ENCODE results near the gene TAGLN2.
A peak's percentile ranks its signal among the peaks of the same experiment; 100 is the strongest.

Gene TAGLN2

DNA sequence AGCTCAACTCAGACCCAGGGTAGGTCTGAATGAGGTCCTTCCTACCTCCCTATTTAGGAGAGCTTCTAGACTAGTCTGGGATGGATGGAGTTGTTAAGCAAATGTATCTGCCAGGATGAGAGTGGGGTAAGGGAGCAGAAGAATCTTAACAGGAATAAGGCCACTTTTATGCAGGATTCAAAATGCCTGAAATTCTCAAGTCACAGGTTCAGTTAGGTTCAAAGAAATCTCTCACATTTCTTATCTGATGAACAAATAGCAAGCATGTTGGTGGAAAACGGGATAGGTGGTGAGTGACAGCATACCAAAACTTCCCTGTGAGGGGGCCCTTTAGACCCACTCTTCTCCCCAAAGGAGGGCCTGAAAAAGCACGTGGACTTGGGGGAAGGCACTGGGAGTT, 25.7 kb upstream of the TAGLN2 start:
- no peak overlapping the region for H3K4me3 ChIP-seq (ENCODE audit: low read depth, low read length)
- no peak for DNase-seq (ENCODE audit: low read depth)
- TF ChIP-seq, protein P1, sequence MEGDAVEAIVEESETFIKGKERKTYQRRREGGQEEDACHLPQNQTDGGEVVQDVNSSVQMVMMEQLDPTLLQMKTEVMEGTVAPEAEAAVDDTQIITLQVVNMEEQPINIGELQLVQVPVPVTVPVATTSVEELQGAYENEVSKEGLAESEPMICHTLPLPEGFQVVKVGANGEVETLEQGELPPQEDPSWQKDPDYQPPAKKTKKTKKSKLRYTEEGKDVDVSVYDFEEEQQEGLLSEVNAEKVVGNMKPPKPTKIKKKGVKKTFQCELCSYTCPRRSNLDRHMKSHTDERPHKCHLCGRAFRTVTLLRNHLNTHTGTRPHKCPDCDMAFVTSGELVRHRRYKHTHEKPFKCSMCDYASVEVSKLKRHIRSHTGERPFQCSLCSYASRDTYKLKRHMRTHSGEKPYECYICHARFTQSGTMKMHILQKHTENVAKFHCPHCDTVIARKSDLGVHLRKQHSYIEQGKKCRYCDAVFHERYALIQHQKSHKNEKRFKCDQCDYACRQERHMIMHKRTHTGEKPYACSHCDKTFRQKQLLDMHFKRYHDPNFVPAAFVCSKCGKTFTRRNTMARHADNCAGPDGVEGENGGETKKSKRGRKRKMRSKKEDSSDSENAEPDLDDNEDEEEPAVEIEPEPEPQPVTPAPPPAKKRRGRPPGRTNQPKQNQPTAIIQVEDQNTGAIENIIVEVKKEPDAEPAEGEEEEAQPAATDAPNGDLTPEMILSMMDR (IDR thresholded peaks at IDR 0.05; ENCODE audit: insufficient read depth, low read depth, low read length, missing control alignments): no peak

DNA sequence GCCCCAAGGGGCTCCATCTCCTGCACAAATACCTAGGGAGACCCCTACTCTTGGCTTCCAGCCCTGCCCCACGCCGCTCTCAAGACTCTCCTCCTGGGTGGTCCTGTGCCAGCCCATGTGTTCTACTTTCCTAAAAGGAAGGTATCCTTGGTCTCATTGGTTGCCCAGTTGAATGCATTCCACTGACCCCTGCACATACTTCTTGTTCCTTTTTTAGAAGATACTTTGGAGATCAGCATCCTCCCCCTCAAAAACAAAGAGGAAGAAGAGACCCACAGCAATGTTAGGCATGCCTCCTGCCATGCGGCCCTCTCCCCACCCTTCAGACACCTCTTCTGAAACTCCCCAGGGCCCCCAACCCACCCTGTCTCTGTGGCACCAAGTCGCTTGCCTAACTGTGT, 24.7 kb upstream of the TAGLN2 start:
- H3K4me3 ChIP-seq (ENCODE audit: low read depth, low read length): no peak overlapping the region
- TF ChIP-seq, protein P1 (IDR thresholded peaks at IDR 0.05; ENCODE audit: insufficient read depth, low read depth, low read length, missing control alignments): no peak
- no peak for DNase-seq (ENCODE audit: low read depth)

DNA sequence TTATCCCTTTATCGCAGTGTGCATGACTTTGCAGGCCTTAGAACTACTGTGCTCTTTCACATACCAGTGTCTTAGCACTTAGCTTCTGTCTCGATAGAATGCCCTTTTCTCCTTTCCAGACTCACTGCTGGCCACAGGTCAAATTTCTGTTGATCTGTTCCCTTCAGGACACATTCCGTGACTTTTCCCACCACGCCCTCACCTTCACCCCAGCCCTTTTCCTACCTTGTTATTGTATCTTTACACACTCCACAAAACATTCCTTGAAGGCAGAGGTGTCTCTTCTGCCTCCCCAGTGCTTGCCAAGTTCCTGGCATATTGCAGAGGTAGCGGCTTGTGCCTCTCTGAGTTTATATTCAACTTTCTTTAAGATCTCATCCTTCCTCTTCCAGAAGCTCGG, 23.8 kb upstream of the TAGLN2 start:
- TF ChIP-seq, protein P1 (IDR thresholded peaks at IDR 0.05; ENCODE audit: insufficient read depth, low read depth, low read length, missing control alignments): no peak
- DNase-seq (ENCODE audit: low read depth): no peak
- H3K4me3 ChIP-seq (ENCODE audit: low read depth, low read length): no peak overlapping the region

DNA sequence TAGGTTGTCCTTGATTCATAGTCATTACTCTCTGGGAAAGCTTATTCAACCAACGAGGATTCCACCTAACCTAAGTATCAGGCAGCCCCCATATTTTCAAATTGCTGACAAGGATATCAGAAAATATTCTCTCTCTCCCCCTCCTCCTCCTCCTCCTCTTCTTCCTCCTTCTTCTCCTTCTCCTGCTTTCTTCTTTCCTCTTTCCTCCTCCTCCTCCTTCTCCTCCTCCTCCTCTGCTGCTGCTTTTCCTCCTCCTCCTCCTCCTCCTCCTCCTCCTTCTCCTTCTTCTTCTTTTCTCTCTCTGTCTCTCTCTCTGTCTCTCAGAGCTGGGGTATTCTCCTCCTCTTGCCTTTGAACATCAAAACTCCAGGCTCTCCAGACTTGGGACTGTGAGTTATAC, 22.6 kb upstream of the TAGLN2 start:
- DNase-seq (ENCODE audit: low read depth): no peak
- TF ChIP-seq, protein P1 (IDR thresholded peaks at IDR 0.05; ENCODE audit: insufficient read depth, low read depth, low read length, missing control alignments): no peak
- no peak overlapping the region for H3K4me3 ChIP-seq (ENCODE audit: low read depth, low read length)

DNA sequence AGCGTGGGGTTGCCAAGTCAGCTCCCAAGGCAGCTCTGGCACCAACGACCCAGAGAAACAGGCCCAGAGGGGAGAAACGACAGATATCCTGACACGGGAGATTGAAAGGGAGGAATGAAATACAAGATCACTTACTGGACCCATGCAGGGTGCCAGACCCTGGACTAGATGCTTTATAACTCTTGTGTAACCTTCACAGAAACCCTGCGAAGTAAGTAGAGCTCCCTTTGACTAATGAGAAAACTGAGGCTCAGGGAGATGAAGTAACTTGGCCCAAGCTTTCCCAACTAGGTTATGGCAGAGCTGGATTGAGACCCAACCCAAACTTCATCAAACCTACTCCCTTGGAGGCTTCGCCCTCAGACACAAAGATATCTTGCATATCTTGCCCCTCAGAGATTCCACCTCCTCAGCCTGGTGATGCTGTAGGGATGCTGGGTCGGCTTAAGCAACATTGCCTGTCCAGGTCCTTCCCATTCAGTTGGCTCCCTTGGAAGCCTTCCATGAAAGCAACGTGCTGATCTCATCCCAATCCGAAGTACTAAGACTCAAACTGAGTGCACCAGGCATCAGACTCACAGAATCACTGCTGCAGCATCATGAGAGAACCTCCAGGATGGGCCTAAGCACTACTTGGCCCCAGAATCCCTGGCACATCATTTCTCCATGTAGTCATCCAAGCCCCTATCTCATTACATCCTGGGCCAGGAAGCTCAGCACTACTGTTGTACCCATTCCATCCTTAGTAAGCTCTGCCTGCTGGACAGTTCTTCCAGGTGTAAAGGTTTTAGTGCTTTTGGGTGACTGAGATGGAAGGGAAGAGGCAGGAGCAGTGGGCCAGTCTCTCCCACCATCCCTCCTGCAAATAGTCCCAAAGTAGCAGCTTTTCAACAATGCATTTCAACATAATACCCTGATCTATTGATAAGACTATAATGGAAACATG, 21.2 kb upstream of the TAGLN2 start:
- no peak overlapping the region for H3K4me3 ChIP-seq (ENCODE audit: low read depth, low read length)
- DNase-seq (ENCODE audit: low read depth): no peak
- TF ChIP-seq, protein P1 (IDR thresholded peaks at IDR 0.05; ENCODE audit: insufficient read depth, low read depth, low read length, missing control alignments): no peak

DNA sequence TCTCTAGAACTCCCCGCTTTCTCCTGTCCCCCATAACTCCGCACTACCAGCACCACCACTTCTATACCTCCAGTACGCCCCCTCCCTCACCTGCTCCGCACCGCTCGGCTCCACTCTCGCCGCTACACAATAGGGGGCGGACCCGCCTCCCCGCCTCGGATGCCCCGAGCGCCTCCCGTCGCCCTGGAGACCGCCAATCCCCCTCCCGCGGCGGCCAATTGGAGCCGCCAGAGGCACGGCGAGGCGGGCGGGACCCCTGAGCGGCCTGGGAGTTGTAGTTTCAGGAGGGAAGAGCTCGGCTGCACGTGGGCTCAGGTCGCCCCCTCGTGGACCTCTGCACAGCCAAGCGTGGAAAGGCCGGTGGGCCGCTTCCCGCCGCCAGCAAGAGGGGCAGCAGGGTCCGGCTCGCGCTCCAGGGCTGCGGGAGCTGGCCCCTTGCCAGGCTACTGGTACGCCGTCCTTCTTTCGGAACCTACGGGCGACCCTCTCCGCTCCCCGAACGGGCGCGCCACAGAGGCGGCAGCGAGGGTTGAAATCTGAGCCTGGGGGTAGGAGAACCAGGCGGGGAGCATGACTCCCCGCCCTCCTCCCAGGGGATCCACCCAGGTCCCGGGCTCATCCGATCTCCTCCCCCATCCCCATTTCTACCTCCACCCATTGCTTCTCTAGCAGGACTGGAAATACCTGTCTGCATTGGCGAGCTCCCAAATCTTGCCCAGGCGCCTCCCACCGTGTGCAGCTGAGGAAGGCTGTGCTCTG, 20.4 kb upstream of the TAGLN2 start, which contains the start of gene IGSF9:
IGSF9 (minus strand) TSS at position 131 of the 759 bp plus-strand sequence. CDS start 2,159 bp downstream, outside the sequence.
- TF ChIP-seq, protein P1 (IDR thresholded peaks at IDR 0.05; ENCODE audit: insufficient read depth, low read depth, low read length, missing control alignments): no peak
- H3K4me3 ChIP-seq (ENCODE audit: low read depth, low read length): no peak within 1 kb of the TSS
- peak; percentile 40 for DNase-seq (ENCODE audit: low read depth)

All from GM12865 (cell line).